GM12801 (cell line): ENCODE data around the gene TECPR1.

Experiments used
- CTCF ChIP-seq: IDR thresholded peaks from one replicate; pipeline ENCODE4 v1.5.1; 2011; ENCODE audit warnings: control low read depth; ENCODE audit not compliant: insufficient read length; ENCODE audit errors: extremely low read depth

Gene TECPR1

GRCh38 chr7:98294798-98295382 is 42.9 kb upstream of the TECPR1 start:
- no peak for TF ChIP-seq CTCF

GRCh38 chr7:98294326-98294725 is 42.3 kb upstream of the TECPR1 start:
- no peak for TF ChIP-seq CTCF

GRCh38 chr7:98293746-98294145 is 41.7 kb upstream of the TECPR1 start:
- TF ChIP-seq CTCF, result no peak

GRCh38 chr7:98293265-98293664 is 41.2 kb upstream of the TECPR1 start:
- no peak for TF ChIP-seq CTCF

- TF ChIP-seq CTCF, result no peak
These were observed 39.7 kb upstream of the TECPR1 start for GRCh38 chr7:98291717-98292116.

GRCh38 chr7:98289333-98289875 is 37.4 kb upstream of the TECPR1 start:
- TF ChIP-seq CTCF, result no peak

- no peak for TF ChIP-seq CTCF
These were observed 36.2 kb upstream of the TECPR1 start for GRCh38 chr7:98288064-98288823.
